GM12865 (cell line): ENCODE measurements around the gene FAM181A.

ENCODE experiments used
- DNase-seq: peaks from one replicate; pipeline ENCODE4 v3.0.0; 2010; ENCODE audit warnings: low read depth
- H3K4me3 ChIP-seq: 2 replicates; pipeline ENCODE4 v1.5.1; 2011; ENCODE audit warnings: mild to moderate bottlenecking, low read depth, low read length, control low read depth
- TF ChIP-seq, protein P1 (sequence below): IDR thresholded peaks from 2 replicates; pipeline ENCODE4 v1.5.1; 2011; ENCODE audit warnings: low read length, control low read depth, low read depth, inconsistent platforms; ENCODE audit not compliant: insufficient read depth; ENCODE audit errors: missing control alignments

The FAM181A gene

GRCh38 chr14:93954516-93954830, 27.3 kb downstream of the FAM181A start:
- H3K4me3 ChIP-seq: no peak overlapping the region
- TF ChIP-seq, protein P1, sequence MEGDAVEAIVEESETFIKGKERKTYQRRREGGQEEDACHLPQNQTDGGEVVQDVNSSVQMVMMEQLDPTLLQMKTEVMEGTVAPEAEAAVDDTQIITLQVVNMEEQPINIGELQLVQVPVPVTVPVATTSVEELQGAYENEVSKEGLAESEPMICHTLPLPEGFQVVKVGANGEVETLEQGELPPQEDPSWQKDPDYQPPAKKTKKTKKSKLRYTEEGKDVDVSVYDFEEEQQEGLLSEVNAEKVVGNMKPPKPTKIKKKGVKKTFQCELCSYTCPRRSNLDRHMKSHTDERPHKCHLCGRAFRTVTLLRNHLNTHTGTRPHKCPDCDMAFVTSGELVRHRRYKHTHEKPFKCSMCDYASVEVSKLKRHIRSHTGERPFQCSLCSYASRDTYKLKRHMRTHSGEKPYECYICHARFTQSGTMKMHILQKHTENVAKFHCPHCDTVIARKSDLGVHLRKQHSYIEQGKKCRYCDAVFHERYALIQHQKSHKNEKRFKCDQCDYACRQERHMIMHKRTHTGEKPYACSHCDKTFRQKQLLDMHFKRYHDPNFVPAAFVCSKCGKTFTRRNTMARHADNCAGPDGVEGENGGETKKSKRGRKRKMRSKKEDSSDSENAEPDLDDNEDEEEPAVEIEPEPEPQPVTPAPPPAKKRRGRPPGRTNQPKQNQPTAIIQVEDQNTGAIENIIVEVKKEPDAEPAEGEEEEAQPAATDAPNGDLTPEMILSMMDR: no peak
- no peak for DNase-seq

GRCh38 chr14:93954900-93955849, 28.0 kb downstream of the FAM181A start:
- peak; percentile 66 for DNase-seq
- TF ChIP-seq, protein P1: no peak
- peak overlapping the region; percentile 33; the same call in 1 of the 2 replicates for H3K4me3 ChIP-seq

DNA sequence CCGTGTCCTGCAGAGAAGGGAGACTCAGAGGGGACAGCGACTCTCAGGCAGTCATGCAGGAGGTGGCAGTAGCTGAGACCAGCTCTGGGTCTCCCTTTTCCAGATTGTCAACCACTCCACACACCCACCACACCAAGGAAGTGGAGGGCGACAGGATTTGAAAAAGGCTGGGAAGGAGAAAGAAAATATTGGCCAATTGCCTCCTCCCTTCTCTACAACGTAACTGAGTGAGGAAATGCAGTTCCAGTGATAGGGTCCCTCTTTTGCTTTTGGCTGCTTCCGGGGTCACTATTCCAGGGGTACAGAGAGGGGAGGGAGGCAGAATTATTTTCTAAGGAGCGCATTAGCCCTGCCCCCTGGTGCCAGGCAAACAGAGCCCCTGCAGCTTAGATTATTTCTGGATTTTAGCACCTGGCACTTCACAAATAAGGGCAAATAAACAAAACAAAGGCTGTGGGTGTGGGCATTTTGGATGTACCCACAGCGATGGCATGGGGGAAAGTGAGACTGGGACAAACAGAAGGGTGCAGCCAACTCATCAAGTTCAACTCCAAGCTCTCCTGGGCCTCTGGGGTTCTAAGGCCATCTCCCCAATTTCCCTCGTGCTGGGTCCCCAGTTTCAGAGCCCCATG, 28.8 kb downstream of the FAM181A start:
- H3K4me3 ChIP-seq: no peak overlapping the region
- DNase-seq: no peak
- TF ChIP-seq, protein P1: no peak

DNA sequence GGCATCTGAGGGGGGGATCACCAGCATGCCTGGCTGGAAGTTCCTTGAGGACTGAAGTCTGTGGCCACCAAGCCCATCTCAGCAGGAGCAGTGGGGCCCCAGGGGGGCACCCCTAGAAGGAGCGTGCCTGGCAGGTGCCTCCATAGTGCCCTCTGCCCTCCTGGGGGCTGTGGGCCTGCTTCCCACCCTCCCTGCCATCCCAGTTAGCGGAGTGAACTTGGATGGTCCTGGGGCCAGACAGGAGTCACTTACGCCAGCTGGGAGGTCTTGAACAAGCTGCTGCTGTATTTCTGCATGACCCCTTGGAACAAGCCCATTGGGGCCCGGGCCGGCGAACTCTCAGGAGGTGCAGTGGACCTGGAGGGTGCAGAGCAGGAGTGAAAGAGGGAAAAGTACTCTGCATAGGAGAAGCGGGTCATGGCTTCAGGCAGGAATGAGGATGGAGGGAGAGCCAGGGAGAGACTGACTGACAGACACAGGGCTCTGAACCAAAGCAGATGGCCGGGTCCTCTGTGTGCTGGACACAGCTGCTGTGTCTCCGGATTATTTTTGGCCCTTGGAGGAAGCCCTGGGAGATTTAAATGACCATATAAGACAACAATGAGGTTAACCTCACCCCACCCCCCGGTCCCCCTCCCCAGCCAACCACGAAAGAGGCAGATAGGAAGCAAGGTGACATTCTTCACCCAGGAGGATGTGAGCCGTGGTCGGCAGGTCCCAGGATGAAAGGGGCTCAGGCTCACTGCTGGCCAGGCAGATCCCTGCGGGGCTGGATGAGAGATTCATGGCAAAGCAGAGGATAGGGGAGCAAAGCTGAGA, 29.6 kb downstream of the FAM181A start:
- DNase-seq: peak; percentile 47
- TF ChIP-seq, protein P1: no peak
- H3K4me3 ChIP-seq: no peak overlapping the region

DNA sequence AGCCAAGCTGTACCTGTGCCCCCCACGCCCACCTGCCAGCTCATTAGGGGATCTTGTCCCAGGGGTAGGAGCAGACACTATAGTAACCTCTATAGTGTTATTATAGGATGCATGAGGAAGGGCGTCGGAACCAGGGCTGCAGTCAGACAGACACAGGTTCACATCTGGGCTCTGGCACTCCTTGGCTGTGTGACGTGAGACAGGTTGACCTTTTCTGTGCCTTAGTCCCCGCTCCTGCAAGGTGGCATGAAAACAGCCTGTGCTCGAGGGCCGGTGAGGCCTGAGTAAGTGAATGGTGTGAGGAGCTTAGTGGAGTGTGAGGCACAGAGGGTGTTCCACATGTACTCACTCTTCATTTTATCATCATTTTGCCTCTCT, 30.2 kb downstream of the FAM181A start:
- H3K4me3 ChIP-seq: no peak overlapping the region

More for the DNA sequence above, 30.2 kb downstream of the FAM181A start:
- no peak for DNase-seq
- TF ChIP-seq, protein P1: no peak
